Stimulated activated CD8-positive, alpha-beta memory T cell treated with anti-CD3 and anti-CD28 coated beads, Interleukin-7, amount 100 ng/mL, for 1 hour (primary cell): ENCODE measurements around the gene SNAI3.

ENCODE experiments used
- DNase-seq, 2 donors: peaks; one replicate each; pipeline ENCODE4 v3.0.0-alpha.2; 2020; ENCODE audit warnings: low read depth in 2 of 2

The SNAI3 gene

GRCh38 chr16:88721815-88722755 lies 35.8 kb upstream of the SNAI3 start:
- no peak for DNase-seq

GRCh38 chr16:88721236-88721635 lies 34.9 kb upstream of the SNAI3 start:
- DNase-seq: no peak

GRCh38 chr16:88720396-88720970 lies 34.2 kb upstream of the SNAI3 start:
- no peak for DNase-seq

GRCh38 chr16:88719933-88720296 lies 33.6 kb upstream of the SNAI3 start:
- no peak for DNase-seq

DNA sequence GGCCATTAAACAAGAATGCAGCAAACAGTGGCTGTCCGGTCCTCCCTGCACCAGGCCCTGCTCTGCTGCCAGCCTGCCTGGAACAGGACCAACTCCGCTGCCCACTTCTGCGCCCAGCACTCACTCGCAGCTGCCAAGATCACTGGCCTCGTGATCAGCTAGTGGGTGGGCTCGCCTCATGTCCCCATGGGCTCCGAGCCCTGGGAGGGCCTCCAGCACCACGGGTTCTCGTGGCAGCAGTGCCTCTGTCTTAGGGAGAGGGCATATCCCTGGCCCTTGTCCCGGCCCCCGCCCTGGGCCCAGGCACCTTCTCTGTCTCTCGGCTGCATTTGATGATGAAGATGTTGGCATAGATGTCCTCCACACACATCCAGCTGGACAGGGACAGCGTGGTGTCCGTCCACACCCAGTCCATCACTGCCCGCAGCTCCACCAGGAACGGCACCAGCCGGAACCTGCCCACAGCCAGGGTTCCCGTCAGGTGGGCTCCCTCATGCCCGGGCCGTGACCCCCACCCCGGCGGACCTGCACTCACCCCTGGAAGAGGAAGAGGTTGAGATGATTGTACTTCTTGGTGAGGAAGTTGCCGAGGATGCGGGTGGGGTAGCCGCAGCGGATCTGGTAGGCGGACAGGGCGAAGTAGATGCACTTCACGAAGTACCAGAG lies 33.1 kb upstream of the SNAI3 start:
- DNase-seq: no peak

GRCh38 chr16:88718178-88718577 lies 31.9 kb upstream of the SNAI3 start:
- DNase-seq: no peak

GRCh38 chr16:88716601-88717001 lies 30.3 kb upstream of the SNAI3 start:
- no peak for DNase-seq

GRCh38 chr16:88716201-88716600 lies 29.9 kb upstream of the SNAI3 start:
- DNase-seq: no peak

DNA sequence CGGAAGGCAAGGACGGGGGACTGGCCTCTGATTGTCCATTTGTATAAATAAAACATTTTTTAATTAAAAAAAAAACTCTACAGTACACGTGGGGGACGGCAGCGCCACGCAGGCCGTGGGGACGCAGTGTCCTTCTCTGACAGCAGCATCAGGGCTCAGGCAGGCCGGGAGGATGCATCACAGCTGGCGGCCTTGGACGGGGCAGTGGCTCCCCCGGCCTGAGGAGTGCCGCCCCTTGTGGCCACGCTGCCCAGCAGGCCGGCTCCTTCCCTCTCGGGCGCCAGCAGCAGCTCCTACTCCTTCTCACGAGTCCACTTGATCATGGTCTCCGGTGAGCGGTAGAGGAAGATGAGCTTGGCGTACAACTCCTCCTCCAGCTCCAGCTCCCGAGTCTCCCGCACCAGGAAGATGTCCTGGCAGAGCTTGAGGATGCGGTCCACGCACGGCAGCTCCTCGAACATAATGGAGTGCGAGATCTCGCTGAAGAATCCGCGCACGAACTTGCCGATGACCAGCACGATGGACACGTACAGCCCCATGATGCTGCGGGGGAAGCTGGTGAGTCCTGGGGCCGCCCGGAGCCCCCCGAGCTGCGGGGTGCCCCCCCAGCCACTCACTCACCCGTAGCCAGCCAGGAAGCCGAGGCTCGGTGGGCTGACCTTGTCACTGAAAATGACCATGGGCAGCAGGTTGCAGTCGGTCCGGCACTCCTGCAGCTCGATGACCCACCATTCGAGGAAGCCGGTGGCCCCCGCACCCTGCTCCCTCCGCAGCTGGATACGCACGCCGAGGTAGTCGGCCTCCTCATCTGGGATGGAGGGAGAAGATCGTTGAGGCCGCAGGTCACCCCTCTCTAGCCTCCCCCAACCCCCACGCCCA lies 29.2 kb upstream of the SNAI3 start:
- no peak for DNase-seq

- DNase-seq: no peak
Measured at GRCh38 chr16:88714420-88715302, 28.4 kb upstream of the SNAI3 start.

- no peak for DNase-seq
Measured at GRCh38 chr16:88713568-88714419, 27.5 kb upstream of the SNAI3 start.

- no peak for DNase-seq
Measured at GRCh38 chr16:88713054-88713453, 26.7 kb upstream of the SNAI3 start.

- DNase-seq: no peak
Measured at GRCh38 chr16:88712362-88712979, 26.2 kb upstream of the SNAI3 start.

DNA sequence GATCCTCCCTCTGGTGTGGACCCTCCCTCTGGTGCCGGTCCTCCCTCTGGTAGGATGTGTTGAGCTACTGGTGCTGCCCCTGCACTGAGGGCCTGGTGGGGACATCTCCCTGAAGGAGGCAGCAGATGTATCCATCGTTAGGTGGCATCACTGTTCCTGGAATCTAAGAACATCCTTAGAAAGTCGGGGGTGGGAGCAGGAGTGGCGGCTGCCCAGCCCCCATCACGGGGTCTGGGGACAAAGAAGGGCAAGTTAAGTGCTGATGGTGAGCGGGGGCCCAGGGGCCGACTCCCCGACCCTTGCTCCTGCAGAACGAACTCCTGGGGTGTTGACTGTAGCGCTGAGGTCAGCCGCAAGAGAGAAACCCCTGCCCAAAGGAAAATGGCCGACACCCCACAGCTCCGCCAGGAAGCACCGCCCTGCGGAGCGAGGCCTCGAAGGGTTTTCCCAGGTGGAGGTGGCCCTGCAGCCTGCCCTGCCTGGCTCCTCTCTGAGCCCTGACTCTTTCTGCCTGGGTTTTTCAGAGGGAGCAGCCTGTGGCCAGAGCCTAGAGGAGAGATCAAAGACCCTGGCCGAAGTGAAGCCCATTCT lies 25.5 kb upstream of the SNAI3 start:
- no peak for DNase-seq

- DNase-seq: no peak
Measured at GRCh38 chr16:88710556-88710955, 24.2 kb upstream of the SNAI3 start.

DNA sequence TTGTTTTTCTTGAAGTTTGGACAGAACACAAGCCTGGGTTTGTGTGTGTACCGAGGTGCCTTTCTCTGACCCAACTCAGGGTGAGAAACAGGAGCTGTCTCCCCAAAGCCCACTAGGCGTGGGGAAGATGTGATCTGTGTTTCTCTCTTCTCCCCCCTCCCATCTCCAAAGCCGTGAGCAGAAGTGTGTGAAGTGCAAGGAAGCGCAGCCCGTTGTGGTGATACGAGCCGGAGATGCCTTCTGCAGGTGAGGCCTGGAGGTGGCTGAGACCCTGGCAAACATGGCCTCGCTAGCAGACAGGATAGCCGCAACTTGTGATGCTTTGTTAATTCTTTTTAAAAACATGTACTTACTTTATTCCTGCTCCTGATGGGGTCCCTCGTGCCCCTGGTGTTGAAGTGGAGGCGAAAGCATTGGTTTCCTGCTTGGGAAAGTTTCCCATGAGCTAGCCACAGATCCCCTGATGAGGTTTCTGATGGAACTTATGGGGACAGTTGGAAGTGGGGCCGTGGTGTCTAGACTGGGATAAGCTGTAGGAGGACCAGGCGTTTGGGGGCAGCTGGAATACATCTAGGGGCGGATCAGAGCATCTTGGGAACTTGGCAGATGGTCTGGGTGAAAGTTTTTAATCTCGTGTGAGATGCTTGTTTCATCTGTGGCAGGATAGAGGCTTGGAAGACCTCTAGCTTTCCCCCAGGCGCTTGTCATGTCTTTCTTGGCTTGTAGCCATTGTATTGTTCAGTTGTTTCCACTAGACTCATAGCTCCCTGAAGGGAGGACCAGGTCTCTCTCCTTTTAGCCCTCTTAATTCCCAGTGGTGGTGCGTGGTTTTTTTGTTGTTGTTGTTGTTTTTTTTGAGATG lies 20.9 kb upstream of the SNAI3 start:
- no peak for DNase-seq

DNA sequence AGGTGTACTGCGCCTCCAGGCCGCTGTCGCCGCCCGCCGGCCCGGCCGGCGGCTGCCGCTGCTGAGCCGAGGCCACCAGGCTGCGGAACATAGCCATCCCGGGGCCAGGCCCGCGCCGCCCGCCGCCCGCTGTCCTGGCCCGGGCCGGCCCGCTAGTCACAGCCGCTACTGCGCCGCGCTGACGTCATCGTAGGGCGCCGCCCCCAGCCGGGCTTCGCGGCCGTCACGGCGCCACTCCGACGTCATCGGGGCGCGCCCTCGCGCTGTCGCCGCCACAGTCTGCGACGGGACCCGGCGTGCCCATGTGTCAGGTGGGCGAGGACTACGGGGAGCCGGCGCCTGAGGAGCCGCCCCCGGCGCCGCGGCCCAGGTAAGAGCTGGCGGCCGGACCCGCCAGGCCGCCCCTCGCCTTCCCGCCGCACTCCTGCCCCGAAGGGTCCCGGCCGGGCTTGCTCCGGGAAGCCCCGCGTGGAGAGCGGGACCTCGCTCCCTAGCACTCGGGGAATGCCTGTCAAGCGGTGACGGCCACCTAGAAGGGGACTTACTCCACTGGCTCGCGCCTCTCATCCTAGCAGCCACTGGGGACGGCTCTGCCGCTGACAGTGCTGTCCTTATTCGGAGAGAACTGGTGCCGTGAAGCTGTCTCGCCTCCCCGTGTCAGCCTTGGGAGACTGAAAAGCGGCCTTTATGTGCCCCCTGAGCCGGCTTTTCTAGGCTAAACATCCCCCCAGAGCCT lies 20.1 kb upstream of the SNAI3 start, which contains the start of the genes CTU2 and RNF166:
Gene CTU2 (plus strand): TSS at position 275 of the 736 bp plus-strand sequence. CDS start 28 bp downstream, at position 303.
Gene RNF166 (minus strand): TSS at position 180 of the 736 bp plus-strand sequence. CDS start 83 bp downstream, at position 97.
- peak; percentile 85 to 86 for DNase-seq
